ENCODE measurements around the gene LTA.

The LTA gene

DNA sequence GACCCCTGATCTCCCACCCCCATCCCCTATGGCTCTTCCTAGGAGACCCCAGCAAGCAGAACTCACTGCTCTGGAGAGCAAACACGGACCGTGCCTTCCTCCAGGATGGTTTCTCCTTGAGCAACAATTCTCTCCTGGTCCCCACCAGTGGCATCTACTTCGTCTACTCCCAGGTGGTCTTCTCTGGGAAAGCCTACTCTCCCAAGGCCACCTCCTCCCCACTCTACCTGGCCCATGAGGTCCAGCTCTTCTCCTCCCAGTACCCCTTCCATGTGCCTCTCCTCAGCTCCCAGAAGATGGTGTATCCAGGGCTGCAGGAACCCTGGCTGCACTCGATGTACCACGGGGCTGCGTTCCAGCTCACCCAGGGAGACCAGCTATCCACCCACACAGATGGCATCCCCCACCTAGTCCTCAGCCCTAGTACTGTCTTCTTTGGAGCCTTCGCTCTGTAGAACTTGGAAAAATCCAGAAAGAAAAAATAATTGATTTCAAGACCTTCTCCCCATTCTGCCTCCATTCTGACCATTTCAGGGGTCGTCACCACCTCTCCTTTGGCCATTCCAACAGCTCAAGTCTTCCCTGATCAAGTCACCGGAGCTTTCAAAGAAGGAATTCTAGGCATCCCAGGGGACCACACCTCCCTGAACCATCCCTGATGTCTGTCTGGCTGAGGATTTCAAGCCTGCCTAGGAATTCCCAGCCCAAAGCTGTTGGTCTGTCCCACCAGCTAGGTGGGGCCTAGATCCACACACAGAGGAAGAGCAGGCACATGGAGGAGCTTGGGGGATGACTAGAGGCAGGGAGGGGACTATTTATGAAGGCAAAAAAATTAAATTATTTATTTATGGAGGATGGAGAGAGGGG is 1.4 kb downstream of the LTA start:
- DNase-seq, result peak; percentile 44

DNA sequence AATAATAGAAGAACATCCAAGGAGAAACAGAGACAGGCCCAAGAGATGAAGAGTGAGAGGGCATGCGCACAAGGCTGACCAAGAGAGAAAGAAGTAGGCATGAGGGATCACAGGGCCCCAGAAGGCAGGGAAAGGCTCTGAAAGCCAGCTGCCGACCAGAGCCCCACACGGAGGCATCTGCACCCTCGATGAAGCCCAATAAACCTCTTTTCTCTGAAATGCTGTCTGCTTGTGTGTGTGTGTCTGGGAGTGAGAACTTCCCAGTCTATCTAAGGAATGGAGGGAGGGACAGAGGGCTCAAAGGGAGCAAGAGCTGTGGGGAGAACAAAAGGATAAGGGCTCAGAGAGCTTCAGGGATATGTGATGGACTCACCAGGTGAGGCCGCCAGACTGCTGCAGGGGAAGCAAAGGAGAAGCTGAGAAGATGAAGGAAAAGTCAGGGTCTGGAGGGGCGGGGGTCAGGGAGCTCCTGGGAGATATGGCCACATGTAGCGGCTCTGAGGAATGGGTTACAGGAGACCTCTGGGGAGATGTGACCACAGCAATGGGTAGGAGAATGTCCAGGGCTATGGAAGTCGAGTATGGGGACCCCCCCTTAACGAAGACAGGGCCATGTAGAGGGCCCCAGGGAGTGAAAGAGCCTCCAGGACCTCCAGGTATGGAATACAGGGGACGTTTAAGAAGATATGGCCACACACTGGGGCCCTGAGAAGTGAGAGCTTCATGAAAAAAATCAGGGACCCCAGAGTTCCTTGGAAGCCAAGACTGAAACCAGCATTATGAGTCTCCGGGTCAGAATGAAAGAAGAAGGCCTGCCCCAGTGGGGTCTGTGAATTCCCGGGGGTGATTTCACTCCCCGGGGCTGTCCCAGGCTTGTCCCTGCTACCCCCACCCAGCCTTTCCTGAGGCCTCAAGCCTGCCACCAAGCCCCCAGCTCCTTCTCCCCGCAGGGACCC is 2.3 kb downstream of the LTA start:
- peak; percentile 82 for DNase-seq

DNA sequence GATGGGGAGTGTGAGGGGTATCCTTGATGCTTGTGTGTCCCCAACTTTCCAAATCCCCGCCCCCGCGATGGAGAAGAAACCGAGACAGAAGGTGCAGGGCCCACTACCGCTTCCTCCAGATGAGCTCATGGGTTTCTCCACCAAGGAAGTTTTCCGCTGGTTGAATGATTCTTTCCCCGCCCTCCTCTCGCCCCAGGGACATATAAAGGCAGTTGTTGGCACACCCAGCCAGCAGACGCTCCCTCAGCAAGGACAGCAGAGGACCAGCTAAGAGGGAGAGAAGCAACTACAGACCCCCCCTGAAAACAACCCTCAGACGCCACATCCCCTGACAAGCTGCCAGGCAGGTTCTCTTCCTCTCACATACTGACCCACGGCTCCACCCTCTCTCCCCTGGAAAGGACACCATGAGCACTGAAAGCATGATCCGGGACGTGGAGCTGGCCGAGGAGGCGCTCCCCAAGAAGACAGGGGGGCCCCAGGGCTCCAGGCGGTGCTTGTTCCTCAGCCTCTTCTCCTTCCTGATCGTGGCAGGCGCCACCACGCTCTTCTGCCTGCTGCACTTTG is 3.3 kb downstream of the LTA start, which contains the start of gene TNF:
Gene TNF (plus strand): TSS at position 231 of the 567 bp plus-strand sequence. CDS start 177 bp downstream, at position 408.
- DNase-seq, result peak; percentile 96

DNA sequence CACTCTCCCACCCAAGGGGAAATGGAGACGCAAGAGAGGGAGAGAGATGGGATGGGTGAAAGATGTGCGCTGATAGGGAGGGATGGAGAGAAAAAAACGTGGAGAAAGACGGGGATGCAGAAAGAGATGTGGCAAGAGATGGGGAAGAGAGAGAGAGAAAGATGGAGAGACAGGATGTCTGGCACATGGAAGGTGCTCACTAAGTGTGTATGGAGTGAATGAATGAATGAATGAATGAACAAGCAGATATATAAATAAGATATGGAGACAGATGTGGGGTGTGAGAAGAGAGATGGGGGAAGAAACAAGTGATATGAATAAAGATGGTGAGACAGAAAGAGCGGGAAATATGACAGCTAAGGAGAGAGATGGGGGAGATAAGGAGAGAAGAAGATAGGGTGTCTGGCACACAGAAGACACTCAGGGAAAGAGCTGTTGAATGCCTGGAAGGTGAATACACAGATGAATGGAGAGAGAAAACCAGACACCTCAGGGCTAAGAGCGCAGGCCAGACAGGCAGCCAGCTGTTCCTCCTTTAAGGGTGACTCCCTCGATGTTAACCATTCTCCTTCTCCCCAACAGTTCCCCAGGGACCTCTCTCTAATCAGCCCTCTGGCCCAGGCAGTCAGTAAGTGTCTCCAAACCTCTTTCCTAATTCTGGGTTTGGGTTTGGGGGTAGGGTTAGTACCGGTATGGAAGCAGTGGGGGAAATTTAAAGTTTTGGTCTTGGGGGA is 4.0 kb downstream of the LTA start:
- peak; percentile 33 for DNase-seq

DNA sequence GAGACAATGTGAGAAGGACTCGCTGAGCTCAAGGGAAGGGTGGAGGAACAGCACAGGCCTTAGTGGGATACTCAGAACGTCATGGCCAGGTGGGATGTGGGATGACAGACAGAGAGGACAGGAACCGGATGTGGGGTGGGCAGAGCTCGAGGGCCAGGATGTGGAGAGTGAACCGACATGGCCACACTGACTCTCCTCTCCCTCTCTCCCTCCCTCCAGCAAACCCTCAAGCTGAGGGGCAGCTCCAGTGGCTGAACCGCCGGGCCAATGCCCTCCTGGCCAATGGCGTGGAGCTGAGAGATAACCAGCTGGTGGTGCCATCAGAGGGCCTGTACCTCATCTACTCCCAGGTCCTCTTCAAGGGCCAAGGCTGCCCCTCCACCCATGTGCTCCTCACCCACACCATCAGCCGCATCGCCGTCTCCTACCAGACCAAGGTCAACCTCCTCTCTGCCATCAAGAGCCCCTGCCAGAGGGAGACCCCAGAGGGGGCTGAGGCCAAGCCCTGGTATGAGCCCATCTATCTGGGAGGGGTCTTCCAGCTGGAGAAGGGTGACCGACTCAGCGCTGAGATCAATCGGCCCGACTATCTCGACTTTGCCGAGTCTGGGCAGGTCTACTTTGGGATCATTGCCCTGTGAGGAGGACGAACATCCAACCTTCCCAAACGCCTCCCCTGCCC is 4.9 kb downstream of the LTA start:
- peak; percentile 78 for DNase-seq

DNA sequence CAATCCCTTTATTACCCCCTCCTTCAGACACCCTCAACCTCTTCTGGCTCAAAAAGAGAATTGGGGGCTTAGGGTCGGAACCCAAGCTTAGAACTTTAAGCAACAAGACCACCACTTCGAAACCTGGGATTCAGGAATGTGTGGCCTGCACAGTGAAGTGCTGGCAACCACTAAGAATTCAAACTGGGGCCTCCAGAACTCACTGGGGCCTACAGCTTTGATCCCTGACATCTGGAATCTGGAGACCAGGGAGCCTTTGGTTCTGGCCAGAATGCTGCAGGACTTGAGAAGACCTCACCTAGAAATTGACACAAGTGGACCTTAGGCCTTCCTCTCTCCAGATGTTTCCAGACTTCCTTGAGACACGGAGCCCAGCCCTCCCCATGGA is 5.5 kb downstream of the LTA start:
- DNase-seq, result peak; percentile 43

DNA sequence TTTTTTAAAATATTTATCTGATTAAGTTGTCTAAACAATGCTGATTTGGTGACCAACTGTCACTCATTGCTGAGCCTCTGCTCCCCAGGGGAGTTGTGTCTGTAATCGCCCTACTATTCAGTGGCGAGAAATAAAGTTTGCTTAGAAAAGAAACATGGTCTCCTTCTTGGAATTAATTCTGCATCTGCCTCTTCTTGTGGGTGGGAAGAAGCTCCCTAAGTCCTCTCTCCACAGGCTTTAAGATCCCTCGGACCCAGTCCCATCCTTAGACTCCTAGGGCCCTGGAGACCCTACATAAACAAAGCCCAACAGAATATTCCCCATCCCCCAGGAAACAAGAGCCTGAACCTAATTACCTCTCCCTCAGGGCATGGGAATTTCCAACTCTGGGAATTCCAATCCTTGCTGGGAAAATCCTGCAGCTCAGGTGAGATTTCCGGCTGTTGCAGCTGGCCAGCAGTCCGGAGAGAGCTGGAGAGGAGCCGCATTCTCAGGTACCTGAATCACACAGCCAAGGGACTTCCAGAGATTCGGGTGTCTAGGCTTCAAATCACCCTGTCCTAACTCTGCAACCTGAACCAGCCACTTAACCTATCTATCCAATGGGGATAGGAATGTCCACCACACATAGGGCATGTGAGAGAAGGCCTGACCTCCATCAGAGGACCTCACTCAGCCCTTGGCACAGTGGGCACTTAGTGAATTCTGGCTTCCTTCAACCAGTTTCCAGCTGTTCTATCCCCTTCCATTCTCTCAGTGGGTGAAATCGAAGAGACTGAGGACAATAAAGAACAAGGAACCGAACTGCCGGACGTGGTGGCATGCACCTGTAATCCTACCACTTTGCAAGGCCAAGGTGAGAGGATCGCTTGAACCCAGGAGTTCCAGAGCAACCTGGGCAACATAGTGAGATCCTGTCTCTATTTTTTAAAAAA is 6.4 kb downstream of the LTA start:
- DNase-seq, result peak; percentile 63

DNA sequence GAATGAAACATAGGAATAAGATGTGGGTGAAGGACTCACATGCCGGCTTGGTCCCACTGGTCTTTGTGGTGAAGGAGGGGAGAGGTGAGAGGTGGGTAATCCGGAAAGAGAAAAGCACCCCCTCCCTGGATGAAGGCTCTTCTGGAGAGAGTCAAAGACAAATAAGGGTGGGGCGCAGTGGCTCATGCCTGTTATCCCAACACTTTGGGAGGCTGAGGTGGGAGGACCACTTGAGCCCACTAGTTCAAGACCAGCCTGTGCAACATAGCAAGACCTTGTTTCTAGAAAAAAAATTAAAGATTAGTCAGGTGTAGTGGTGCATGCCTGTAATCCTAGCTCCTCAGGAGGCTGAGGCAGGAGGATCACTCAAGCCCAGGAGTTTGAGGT is 7.0 kb downstream of the LTA start:
- peak; percentile 62 for DNase-seq

DNA sequence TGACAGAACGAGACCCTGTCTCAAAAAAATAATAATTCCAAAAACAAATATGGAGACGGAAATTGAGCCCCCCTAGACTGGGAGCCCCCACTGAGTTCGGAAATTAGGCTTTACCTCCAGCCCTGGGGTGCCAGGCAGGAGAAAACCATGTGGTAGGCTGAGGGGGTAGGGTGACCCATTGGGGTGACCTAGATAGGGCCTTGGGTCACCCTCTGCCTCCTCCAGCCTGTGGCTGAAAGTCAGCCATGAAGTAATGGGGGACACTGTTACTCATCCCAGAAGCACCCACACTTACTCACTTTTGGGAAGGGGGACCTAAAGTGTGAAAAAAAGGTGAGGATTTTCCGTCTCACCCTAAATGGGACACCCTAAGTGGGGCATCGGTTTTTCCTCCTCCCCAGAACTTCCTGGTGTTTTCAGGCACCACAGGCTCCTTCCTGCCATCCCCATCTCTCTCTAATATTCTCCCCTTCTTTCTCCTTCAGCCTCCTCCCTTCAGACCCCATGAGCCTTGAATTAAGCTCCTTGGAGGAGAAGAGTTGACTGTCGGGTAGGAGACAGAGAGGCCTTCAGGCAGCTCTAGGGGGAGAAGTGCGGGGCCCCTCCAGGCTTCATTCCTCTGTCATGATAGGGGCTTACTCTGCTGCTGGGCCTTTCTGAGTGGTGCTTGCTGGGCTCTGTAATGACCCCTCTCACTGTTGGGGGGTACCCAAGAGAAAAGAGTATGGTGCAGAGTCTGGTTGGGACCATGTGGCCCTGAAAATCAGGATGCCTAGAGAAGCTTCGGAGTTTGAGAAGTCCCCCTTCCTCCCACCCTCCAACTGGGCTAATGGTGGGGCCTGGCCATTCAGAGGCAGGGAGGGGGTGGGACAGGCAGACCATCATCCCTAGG is 7.7 kb downstream of the LTA start:
- peak; percentile 69 for DNase-seq

DNA sequence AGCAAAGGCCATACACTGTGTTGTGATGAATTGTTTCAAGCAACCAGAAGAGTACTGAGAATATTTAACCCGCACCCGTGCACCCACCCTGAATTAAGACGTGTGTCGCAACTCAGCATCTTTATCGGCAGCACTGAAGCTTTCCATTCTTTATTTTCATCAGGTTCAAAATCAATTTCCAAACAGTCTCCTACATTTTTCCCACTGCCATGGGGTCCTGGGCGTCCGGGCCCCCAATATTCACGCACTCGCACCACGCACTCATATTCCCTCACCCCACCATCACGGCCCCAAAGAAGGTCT is 8.3 kb downstream of the LTA start:
- DNase-seq, result no peak

DNA sequence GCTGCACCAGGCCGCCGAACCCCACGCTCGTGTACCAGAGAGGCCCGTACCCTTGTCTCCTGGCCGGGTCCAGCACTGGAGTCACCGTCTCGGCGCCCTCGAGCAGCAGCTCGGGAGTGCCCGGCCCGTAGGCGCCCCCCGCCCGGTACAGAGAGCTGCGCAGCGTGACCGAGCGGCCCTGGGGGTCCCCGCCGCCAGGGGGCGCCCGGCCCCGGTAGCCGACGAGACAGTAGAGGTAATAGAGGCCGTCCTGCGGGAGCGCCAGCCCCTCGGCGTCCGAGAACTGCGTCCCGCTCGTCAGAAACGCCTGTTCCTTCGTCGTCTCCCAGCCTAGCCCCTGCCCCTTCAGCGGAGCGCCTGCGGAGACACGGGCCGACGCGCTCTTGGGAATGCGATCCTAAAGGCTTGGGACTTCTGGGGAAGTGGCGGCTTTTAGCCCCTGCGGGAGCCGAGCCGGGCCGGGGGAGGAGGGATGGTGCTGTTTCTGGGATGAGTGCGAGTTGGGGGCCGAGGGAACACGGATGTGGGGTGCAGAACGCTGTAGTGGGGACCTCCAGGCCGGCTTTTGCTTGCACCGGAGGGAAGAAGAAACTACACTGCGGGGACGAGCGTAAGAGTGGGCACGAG is 8.8 kb downstream of the LTA start:
- DNase-seq, result peak; percentile 93

DNA sequence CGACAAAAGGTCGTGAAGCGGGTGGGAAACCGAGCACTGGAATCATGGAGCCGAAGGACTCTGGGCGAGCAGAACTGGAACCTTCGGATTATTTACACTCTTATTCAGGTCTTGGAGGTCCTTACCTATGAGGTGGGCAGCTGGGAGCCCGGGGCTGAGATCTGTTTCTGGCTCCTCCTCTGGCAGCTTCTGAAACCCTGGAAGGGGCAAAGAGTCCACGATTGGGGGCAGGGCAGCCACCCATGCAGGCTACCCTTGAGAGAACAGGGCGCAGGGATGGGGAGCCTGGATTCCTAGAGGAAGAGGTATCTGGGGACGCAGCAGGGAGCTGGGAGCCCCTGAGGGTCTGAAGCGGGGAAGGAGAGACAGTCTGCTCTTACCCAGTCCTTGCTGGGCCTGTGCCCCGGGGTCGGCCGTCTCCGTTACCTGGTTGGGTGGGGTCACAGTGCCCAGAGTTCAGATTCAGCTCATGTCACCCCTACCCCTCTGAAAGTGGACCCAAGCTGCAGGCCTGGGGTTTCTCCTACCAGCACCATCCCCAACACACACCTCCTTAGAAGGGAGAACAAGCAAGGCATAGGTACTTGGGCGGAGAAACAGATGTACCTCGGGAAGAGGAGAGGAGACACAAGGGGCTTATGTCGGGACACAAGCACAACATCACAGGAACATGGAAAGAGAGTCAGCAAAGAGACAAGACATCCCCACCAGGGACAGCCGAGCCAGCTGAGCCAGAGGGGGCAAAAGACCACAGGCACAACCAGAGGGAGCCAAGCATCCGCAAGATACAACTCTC is 9.5 kb downstream of the LTA start:
- DNase-seq, result peak; percentile 55

DNA sequence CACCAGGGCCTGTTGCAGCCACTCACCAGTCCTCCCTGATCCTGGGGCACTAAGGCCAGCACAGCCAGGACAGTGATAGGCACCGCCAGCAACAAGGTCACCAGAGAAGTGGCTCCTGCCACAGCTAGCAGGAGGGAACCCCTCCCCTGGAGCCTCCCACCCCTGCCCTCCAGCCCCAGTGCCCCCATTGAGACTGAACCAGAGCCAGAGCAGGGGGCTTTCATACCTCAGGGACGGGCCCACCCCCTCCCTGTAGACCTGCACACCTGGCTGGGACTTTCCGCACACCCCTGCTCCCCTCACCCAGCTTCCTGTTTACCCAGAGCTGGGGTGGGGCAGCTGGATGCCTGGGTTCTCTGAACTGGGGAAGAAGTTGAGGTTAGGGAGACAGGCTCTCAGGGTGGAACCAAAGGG is 10.1 kb downstream of the LTA start, which contains the start of gene LTB:
Gene LTB (minus strand): TSS at position 195 of the 414 bp plus-strand sequence. CDS start 7 bp downstream, at position 188.
- peak; percentile 61 for DNase-seq

DNA sequence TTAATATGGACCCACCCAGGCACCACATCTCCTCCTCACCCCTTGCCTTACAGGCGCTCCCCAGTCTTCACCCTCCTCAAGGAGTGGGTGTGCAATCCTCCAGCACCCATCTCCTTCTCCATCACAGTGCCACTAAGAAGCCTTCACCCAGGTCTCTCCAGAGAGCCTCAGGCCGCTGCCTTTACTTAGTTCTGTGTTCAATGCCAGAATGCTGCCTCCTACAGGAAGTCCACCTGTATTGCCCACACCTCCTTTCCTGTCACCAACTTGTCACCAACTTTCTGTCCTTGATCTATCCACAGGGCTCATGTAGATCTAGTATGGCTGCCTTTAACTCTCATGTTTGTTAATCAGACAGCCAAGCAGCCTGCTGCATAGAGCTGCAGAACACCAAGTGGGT is 13.4 kb downstream of the LTA start:
- peak; percentile 70 for DNase-seq

DNA sequence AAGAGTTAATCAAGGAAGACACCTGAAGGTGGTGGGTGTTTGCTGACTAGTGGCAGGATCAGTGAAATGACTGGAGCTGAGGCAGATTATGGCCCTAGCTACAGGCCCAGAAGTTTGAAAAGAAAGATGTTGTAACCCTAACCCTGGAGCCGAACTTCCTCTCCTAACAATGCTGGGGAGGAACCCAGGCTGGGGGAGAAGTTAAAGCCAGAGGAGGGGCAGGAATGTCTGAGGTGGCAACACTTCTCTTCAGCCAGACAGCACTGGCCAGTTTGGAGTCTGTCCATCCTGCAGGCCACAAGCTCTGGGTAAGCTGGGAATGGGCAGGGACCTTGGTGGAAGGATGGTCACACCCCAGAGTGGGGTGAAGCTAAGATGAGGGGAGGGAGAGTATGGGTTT is 13.9 kb downstream of the LTA start, which contains the start of gene LST1:
Gene LST1 (plus strand): TSS at position 270 of the 400 bp plus-strand sequence. CDS start 1,023 bp downstream, outside the sequence.
- no peak for DNase-seq

DNA sequence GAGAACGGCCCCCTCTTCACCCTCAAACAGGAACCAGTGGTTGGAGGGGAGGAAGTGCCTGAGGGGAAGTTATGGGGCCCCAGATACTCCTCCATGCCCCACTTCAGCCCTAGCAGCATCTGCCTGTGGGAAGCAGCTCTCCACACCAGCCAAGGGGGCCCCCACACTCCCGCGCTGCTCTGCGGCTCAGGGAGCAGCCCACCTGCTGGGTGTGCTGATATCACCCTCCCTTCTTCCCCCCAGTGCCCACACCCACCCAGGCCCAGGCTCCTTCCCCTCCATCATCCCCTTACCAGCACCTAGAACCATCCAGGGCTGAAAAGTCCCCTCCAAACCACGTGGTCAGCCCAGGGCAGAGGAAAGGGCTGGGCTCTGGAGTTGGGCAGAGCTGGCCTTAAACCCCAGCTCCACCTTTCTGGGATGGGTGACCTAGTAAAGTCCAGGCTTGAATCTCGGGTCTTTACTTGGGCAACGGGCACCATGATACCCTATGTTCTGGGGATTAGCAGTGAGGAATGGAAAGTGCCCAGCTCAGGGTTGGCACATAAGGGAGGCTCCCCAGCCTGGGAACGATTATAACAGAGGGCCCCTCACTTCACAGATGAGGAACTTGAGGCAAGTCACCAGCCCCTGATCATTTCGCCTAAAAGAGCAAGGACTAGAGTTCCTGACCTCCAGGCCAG is 14.7 kb downstream of the LTA start:
- DNase-seq, result peak; percentile 27

All from stimulated activated CD4-positive, alpha-beta T cell treated with anti-CD3 and anti-CD28 coated beads, Interleukin-15, amount 100 ng/mL, for 24 hours (primary cell).